GM23338 (cell line): ENCODE measurements around the gene DGKD. TPM values are rescaled to one million over a fixed set of nuclear protein-coding genes. Genes with fewer than 3 reads are reported as not detected.

Source experiments
- ATAC-seq: fragments of 200-7000 bp; cut with Tn5 transposase; 3 replicates; pipeline ENCODE4 v1.9.1; 2020
- DNase-seq: peaks from one replicate; pipeline ENCODE4 v3.0.0-alpha.2; 2015; ENCODE audit warnings: low spot score
- H2AFZ ChIP-seq: fragments of 200-600 bp; sonication (generic); 2 replicates; pipeline ENCODE4 v1.8.0; 2016; ENCODE audit warnings: antibody characterized with exemption, mild to moderate bottlenecking, moderate library complexity
- H3F3A ChIP-seq: fragments of 200-600 bp; sonication (generic); replicated peaks from 2 replicates; pipeline ENCODE4 v1.8.0; 2017; ENCODE audit warnings: antibody characterized with exemption, mixed run types, low read depth
- H3K27ac ChIP-seq: fragments of 200-600 bp; sonication (generic); 2 replicates; pipeline ENCODE4 v1.6.1; 2016; ENCODE audit warnings: low read depth
- H3K27me3 ChIP-seq: fragments of 200-600 bp; sonication (generic); 2 replicates; pipeline ENCODE4 v1.8.0; 2016; ENCODE audit warnings: mild to moderate bottlenecking, mixed run types, moderate library complexity; ENCODE audit not compliant: insufficient read depth
- H3K36me3 ChIP-seq: fragments of 200-600 bp; sonication (generic); 2 replicates; pipeline ENCODE4 v1.8.0; 2016; ENCODE audit warnings: mild to moderate bottlenecking; ENCODE audit not compliant: insufficient read depth
- H3K4me1 ChIP-seq: fragments of 200-600 bp; sonication (generic); 2 replicates; pipeline ENCODE4 v1.8.0; 2016; ENCODE audit warnings: mild to moderate bottlenecking, moderate library complexity; ENCODE audit not compliant: insufficient read depth
- H3K4me2 ChIP-seq: fragments of 200-600 bp; sonication (generic); 2 replicates; pipeline ENCODE4 v1.7.1; 2017; ENCODE audit warnings: mixed run types
- H3K4me3 ChIP-seq: fragments of 200-600 bp; sonication (generic); 2 replicates; pipeline ENCODE4 v1.6.1; 2016; ENCODE audit warnings: mixed run types
- H3K79me2 ChIP-seq: fragments of 200-600 bp; sonication (generic); replicated peaks from 2 replicates; pipeline ENCODE4 v1.8.0; 2017; ENCODE audit warnings: mild to moderate bottlenecking; ENCODE audit not compliant: insufficient read depth
- H3K9me2 ChIP-seq: fragments of 200-600 bp; sonication (generic); 2 replicates; pipeline ENCODE4 v1.8.0; 2017; ENCODE audit not compliant: insufficient read depth
- H4K20me1 ChIP-seq: fragments of 200-600 bp; sonication (generic); replicated peaks from 2 replicates; pipeline ENCODE4 v1.8.0; 2017; ENCODE audit warnings: mild to moderate bottlenecking; ENCODE audit not compliant: insufficient read depth
- H3K27ac Mint-ChIP-seq: 2 replicates; pipeline ENCODE4 v1.8.0; 2020; ENCODE audit warnings: inconsistent platforms, mild to moderate bottlenecking, moderate library complexity, mixed read lengths
- H3K27me3 Mint-ChIP-seq: 3 replicates; pipeline ENCODE4 v1.8.0; 2022; ENCODE audit warnings: low read depth, mild to moderate bottlenecking, moderate library complexity, mixed read lengths, inconsistent platforms; ENCODE audit not compliant: insufficient read depth, poor library complexity
- H3K36me3 Mint-ChIP-seq: 3 replicates; pipeline ENCODE4 v1.8.0; 2021; ENCODE audit warnings: low read depth, mild to moderate bottlenecking, inconsistent platforms, moderate library complexity, mixed read lengths
- H3K4me1 Mint-ChIP-seq: 3 replicates; pipeline ENCODE4 v1.8.0; 2020; ENCODE audit warnings: mild to moderate bottlenecking, inconsistent platforms, mixed read lengths
- H3K4me3 Mint-ChIP-seq: 3 replicates; pipeline ENCODE4 v1.8.0; 2021; ENCODE audit warnings: moderate library complexity, mild to moderate bottlenecking, inconsistent platforms, mixed read lengths
- H3K9me3 Mint-ChIP-seq: 3 replicates; pipeline ENCODE4 v1.8.0; 2020; ENCODE audit warnings: moderate library complexity, mild to moderate bottlenecking, inconsistent platforms, mixed read lengths
- CREB1 ChIP-seq: fragments of 250-450 bp; sonication (Bioruptor Pico); IDR thresholded peaks from 2 replicates; pipeline ENCODE4 v1.5.0; 2020; ENCODE audit warnings: low read depth, mild to moderate bottlenecking, moderate library complexity
- CTCF ChIP-seq, 2 experiments: fragments of 200-600 bp in 1 of 2; sonication (generic) in 1 of 2; conservative IDR thresholded peaks; 2 replicates each; pipeline versions ENCODE4 v1.5.1 to v1.6.1; 2016 to 2017; ENCODE audit warnings: antibody characterized with exemption in 2 of 2, low read depth in 2 of 2, mild to moderate bottlenecking in 2 of 2, moderate library complexity in 1 of 2
- ETS1 ChIP-seq: IDR thresholded peaks from 2 replicates; pipeline ENCODE4 v1.6.1; 2016; ENCODE audit warnings: antibody characterized with exemption
- EZH2 ChIP-seq: fragments of 200-600 bp; sonication (generic); IDR thresholded peaks from one replicate; pipeline ENCODE4 v1.8.0; 2017; ENCODE audit warnings: antibody characterized with exemption, mild to moderate bottlenecking, low read depth; ENCODE audit not compliant: unreplicated experiment
- JUNB ChIP-seq: IDR thresholded peaks from one replicate; pipeline ENCODE4 v1.6.1; 2016; ENCODE audit warnings: antibody characterized with exemption; ENCODE audit not compliant: unreplicated experiment
- NANOG ChIP-seq: IDR thresholded peaks from 2 replicates; pipeline ENCODE4 v1.6.1; 2016; ENCODE audit warnings: antibody characterized with exemption, borderline replicate concordance
- POLR2AphosphoS5 ChIP-seq: IDR thresholded peaks from 2 replicates; pipeline ENCODE4 v1.6.1; 2016; ENCODE audit warnings: antibody characterized with exemption, low read depth
- STAT1 ChIP-seq: IDR thresholded peaks from one replicate; pipeline ENCODE4 v1.6.1; 2016; ENCODE audit warnings: antibody characterized with exemption; ENCODE audit not compliant: unreplicated experiment
- ZNF114 ChIP-seq: fragments of 250-450 bp; sonication (Bioruptor Pico); IDR thresholded peaks from 2 replicates; pipeline ENCODE4 v1.5.0; 2020; ENCODE audit warnings: mild to moderate bottlenecking, moderate library complexity
- ZNF331 ChIP-seq: fragments of 250-450 bp; sonication (Bioruptor Pico); IDR thresholded peaks from 2 replicates; pipeline ENCODE4 v1.5.0; 2020; ENCODE audit warnings: low read depth, mild to moderate bottlenecking, moderate library complexity
- ZNF462 ChIP-seq: fragments of 250-450 bp; sonication (Bioruptor Pico); IDR thresholded peaks from 2 replicates; pipeline ENCODE4 v1.5.0; 2020; ENCODE audit warnings: mild to moderate bottlenecking, moderate library complexity
- polyA plus RNA-seq: library from polyadenylated mRNA; unstranded; fragments of >200 nt; fragmentation: Nextera tagmentation; extraction: Ambion mirVana; gene quantifications from 2 replicates; pipeline ENCODE4 v1.2.1, GENCODE V29; 2016
- total RNA-seq: library from RNA; depleted of rRNA; stranded (reverse); fragments of >200 nt; shearing (Covaris generic); gene quantifications from 2 replicates; pipeline ENCODE4 v1.2.3, GENCODE V29; 2014

Gene DGKD
- total and polyA plus RNA-seq, 2 experiments from 2014 or later, result 11.1 to 23.4 TPM

GRCh38 chr2:233367586-233367985, 13.3 kb downstream of the DGKD start:
- TF ChIP-seq EZH2 (no peak), ETS1 (no peak), ZNF462 (CRISPR knock-in tag) (no peak), ZNF331 (CRISPR knock-in tag) (no peak), STAT1 (no peak), JUNB (no peak), CREB1 (CRISPR knock-in tag) (no peak), POLR2AphosphoS5 (no peak), ZNF114 (CRISPR knock-in tag) (no peak), NANOG (no peak), CTCF (conservative IDR thresholded peaks at IDR 0.05; ENCODE audit: low read depth in 2 of 2) (no peak)
- H3K4me3 Mint-ChIP-seq, result no peak overlapping the region
- H3K36me3 Mint-ChIP-seq, result no peaks in the 10 kb centered on the region
- peaks cover 2% of the 10 kb centered on the region for H3K27me3 Mint-ChIP-seq
- H3K79me2 ChIP-seq, result peaks cover 43% of the 10 kb centered on the region
- H2AFZ ChIP-seq, result no peak overlapping the region
- H3K27me3 ChIP-seq, result no peaks in the 10 kb centered on the region
- H3K4me3 ChIP-seq, result no peak overlapping the region
- no peak for DNase-seq
- peaks cover 6% of the 10 kb centered on the region; the same call in 1 of the 2 replicates for H3K4me1 ChIP-seq
- H3K27ac Mint-ChIP-seq, result no peak overlapping the region
- H3F3A ChIP-seq, result no peaks in the 10 kb centered on the region
- no peaks in the 10 kb centered on the region for H3K9me2 ChIP-seq
- 0 out of 2 replicates have a peak, but pooled peaks cover 3% of the 10 kb centered on the region for H3K36me3 ChIP-seq
- H3K4me1 Mint-ChIP-seq, result peaks cover 18% of the 10 kb centered on the region
- no peaks in the 10 kb centered on the region for H3K9me3 Mint-ChIP-seq
- no peak overlapping the region for H3K27ac ChIP-seq
- peaks cover 14% of the 10 kb centered on the region for H4K20me1 ChIP-seq
- no peak overlapping the region for H3K4me2 ChIP-seq
- no peak for ATAC-seq
